Type B pancreatic cell (in vitro differentiated cells): ENCODE measurements around the gene S100A13. TPM values are rescaled to one million over a fixed set of nuclear protein-coding genes. Genes with fewer than 3 reads are reported as not detected.

Experiments
- DNase-seq: peaks from one replicate; pipeline ENCODE4 v3.0.0; 2021; ENCODE audit warnings: mixed read lengths; ENCODE audit not compliant: unreplicated experiment; ENCODE audit errors: extremely low spot score
- H3K27ac Mint-ChIP-seq: 2 replicates; pipeline ENCODE4 v1.8.0; 2021; ENCODE audit warnings: mild to moderate bottlenecking, mixed read lengths
- H3K27me3 Mint-ChIP-seq: 2 replicates; pipeline ENCODE4 v1.8.0; 2021; ENCODE audit warnings: mixed read lengths
- H3K36me3 Mint-ChIP-seq: 2 replicates; pipeline ENCODE4 v1.8.0; 2021; ENCODE audit warnings: mixed read lengths
- H3K4me1 Mint-ChIP-seq: one replicate; pipeline ENCODE4 v1.8.0; 2021; ENCODE audit warnings: mixed read lengths; ENCODE audit not compliant: unreplicated experiment
- H3K4me3 Mint-ChIP-seq: 2 replicates; pipeline ENCODE4 v1.8.0; 2021; ENCODE audit warnings: mild to moderate bottlenecking, mixed read lengths
- H3K9me3 Mint-ChIP-seq: 2 replicates; pipeline ENCODE4 v1.8.0; 2021; ENCODE audit warnings: mixed read lengths
- CTCF ChIP-seq: fragments of 200-600 bp; sonication (generic); conservative IDR thresholded peaks from 2 replicates; pipeline ENCODE4 v1.5.0; 2021; ENCODE audit warnings: antibody characterized with exemption, mild to moderate bottlenecking
- total RNA-seq: library from RNA; stranded (reverse); gene quantifications from 2 replicates; pipeline ENCODE4 v1.2.1, GENCODE V29; 2021; ENCODE audit warnings: low replicate concordance

Gene S100A13
- total RNA-seq, 1 donor from 2014 or later = 58.3 TPM

GRCh38 chr1:153619171-153619570 is 8.1 kb downstream of the S100A13 start:
- Mint-ChIP-seq H3K9me3 (no peaks in the 10 kb centered on the region), H3K36me3 (peaks cover 7% of the 10 kb centered on the region), H3K27me3 (no peaks in the 10 kb centered on the region), H3K4me1 (peaks cover 21% of the 10 kb centered on the region), H3K4me3 (no peak overlapping the region), H3K27ac (no peak overlapping the region)
- no peak for TF ChIP-seq CTCF
- DNase-seq = no peak

- H3K27ac Mint-ChIP-seq = peak overlapping the region; percentile 39
- H3K4me3 Mint-ChIP-seq = no peak overlapping the region
- H3K9me3 Mint-ChIP-seq = no peaks in the 10 kb centered on the region
- H3K36me3 Mint-ChIP-seq = no peaks in the 10 kb centered on the region
- DNase-seq = no peak
- TF ChIP-seq CTCF = peak; percentile 70
- peaks cover 23% of the 10 kb centered on the region for H3K4me1 Mint-ChIP-seq
- H3K27me3 Mint-ChIP-seq = no peaks in the 10 kb centered on the region
These were observed 9.6 kb downstream of the S100A13 start for GRCh38 chr1:153617663-153618062.

GRCh38 chr1:153616917-153617311 is 10.4 kb downstream of the S100A13 start:
- H3K4me3 Mint-ChIP-seq = no peak overlapping the region
- H3K27me3 Mint-ChIP-seq = no peaks in the 10 kb centered on the region
- H3K9me3 Mint-ChIP-seq = no peaks in the 10 kb centered on the region
- DNase-seq = no peak
- no peak for TF ChIP-seq CTCF
- H3K36me3 Mint-ChIP-seq = no peaks in the 10 kb centered on the region
- H3K27ac Mint-ChIP-seq = peak overlapping the region; percentile 90
- peaks cover 27% of the 10 kb centered on the region for H3K4me1 Mint-ChIP-seq

GRCh38 chr1:153616144-153616916 is 11.0 kb downstream of the S100A13 start, which contains the start of gene S100A14:
Gene S100A14, minus strand, starts transcription at chr1:153616325. Its CDS starts 467 bp downstream, at chr1:153615858.
- no peak for TF ChIP-seq CTCF
- DNase-seq = no peak
- peak within 1 kb of the TSS; percentile 85 for H3K4me3 Mint-ChIP-seq
- H3K4me1 Mint-ChIP-seq = peaks cover 32% of the 10 kb centered on the region
- no peaks in the 10 kb centered on the region for H3K27me3 Mint-ChIP-seq
- H3K36me3 Mint-ChIP-seq = no peaks in the 10 kb centered on the region
- H3K9me3 Mint-ChIP-seq = no peaks in the 10 kb centered on the region
- peak within 1 kb of the TSS; percentile 90 for H3K27ac Mint-ChIP-seq

GRCh38 chr1:153615406-153615805 is 11.9 kb downstream of the S100A13 start:
- no peak for TF ChIP-seq CTCF
- Mint-ChIP-seq H3K9me3 (no peaks in the 10 kb centered on the region), H3K4me1 (peaks cover 34% of the 10 kb centered on the region)

More at GRCh38 chr1:153615406-153615805, 11.9 kb downstream of the S100A13 start:
- Mint-ChIP-seq H3K4me3 (peak overlapping the region; percentile 85), H3K36me3 (no peaks in the 10 kb centered on the region), H3K27ac (no peak overlapping the region), H3K27me3 (no peaks in the 10 kb centered on the region)
- no peak for DNase-seq
